NCI-H345 treated with DMSO at 0.1 percent for 48 hours (cell line): ENCODE results near the gene HMCN2.

Experiments used
- DNase-seq: peaks from one replicate; lab custom pipeline; 2025; ENCODE audit not compliant: unreplicated experiment; lab: John Stamatoyannopoulos, UW

The HMCN2 gene

DNA sequence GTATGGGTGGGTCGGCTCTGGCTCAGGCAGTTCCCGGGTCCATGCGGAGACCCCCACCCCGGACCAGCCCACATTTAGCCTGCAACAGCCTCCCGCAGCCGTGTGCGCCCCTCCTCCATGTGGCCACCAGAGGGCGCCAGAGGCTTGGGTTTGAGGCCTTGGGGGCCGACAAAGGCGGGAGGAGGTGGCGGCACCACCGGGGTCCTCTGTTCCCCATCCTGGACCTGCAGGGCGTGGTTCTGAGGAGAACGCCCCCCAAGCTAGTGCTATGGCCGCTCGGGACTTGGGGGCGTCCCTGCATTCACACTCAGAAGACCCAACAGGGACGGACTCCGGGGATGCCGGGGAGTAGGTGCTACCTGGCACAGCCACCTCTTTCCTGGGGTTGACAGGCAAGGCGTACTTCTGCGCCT is 195.7 kb downstream of the HMCN2 start:
- DNase-seq: peak; percentile 28

DNA sequence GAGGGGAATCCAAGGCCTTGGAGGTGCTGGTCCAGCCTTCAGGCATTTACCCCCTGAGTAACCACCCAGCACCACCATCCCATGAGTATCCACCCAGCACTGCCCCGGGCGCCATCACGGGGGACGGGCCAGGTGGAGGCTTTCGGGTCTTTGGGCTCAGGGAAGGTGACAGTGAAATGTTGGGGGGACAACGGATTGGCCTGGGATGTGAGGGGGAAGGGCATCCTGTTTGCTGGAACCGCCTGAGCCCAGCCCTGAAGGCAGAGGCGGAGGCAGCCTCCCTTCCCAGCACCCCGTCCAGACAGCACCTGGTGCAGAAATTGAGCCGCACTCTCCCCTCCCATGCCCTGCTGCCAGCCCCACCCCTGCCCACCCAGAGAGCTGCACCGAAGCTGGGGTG is 196.2 kb downstream of the HMCN2 start:
- no peak for DNase-seq

- DNase-seq: no peak
Measured at GRCh38 chr9:130462685-130463540, 197.4 kb downstream of the HMCN2 start.

DNA sequence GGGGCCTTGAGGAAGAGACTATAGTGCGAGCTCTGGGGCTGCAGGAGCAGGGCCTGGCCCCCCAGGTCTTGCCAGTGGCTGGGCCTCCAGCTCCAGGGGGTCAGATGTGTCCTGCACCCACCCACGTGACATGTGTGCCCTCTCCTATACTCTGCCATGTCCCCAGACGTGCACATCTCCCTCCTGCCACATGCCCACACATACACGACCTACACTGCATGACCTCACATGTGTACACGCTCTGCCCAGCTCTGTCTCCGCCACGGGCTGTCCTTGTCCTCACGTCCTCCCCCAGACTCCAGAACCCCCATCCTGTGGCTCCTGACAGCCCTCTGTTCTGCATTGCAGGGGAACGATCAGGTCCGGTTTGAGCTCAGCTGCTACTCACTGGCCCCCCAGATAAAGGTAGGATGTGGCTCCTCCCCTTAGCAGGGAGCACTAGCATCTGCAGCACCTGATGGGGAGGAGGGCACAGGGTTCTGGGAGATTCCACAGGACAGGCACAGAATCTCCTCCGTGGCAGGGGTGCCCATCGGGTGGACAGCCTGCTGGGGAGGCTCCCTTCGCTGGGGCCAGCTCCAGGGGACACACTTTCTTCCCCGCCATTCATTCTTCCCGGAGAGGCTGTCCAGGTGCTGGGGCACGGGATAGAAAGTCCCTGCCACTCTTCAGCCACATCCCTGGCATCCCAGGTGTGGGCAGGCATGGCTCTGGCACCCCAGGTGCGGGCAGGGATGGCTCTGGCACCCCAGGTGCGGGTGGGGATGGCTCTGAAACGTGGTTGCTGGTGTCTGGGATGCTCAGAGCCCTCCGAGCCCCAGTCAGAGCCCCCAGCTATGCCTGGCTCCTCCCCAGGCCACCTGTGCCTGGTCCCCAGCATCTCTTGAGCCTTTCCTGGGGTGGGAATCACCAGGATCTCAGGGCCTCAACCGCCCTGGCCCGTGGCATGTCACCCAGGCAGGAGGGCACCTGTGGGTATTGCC is 198.5 kb downstream of the HMCN2 start:
- DNase-seq: no peak

DNA sequence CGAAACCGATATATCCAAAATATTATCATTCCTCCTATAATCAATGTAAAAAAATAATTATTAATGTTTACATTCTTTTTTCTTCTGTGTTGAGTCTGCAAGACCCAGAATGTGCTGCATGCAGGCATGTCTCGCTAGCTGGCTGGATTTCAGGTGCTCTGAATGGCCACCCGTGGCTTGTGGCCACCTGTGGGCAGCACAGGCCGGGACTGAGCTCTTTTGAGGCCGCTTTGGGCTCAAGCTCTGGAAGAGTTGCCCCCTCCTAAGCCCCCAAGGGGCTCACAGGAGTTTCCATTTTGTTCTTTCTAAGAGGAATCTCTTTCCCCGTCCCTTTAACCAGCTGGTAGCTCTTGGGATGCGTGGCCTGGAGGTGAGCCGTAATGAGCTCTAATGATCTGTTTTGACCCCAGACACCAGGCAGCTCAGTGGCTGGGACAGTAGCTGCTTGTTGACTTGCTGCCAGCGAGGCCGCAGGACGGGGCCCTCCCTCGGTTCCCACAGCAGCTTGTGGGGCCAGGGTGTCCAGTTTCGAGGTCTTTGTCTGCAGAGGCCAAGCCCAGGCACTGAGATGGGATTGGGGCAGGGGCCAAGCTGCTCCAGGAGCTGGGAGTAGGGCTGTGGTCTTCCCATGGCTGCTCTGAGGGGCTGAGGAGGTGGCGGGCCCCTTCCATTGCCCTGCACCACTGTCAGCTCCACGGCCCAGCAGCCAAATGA is 200.0 kb downstream of the HMCN2 start:
- DNase-seq: no peak

GRCh38 chr9:130466537-130467217 is 201.1 kb downstream of the HMCN2 start:
- no peak for DNase-seq

DNA sequence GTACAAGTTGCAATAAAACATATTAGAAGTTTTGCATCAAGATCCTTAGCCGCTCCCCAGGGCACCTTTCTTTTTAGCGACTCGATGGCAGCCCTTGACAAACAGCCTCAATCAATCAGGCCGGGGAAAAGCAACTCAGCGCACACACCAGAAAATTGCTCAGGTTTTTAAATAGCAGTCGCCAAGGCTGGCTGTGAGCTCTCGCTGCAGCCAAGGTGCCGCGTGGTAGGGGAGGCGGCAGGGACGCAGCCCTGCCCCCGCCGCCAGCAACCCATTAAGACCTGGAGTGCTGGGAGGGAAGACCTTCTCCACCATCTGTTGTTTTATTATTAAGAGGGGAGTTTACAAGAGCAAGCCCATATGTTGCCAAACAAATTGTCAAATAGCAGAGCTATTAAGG is 201.8 kb downstream of the HMCN2 start:
- DNase-seq: no peak

GRCh38 chr9:130468566-130468965 is 203.0 kb downstream of the HMCN2 start:
- DNase-seq: no peak

GRCh38 chr9:130470269-130470668 is 204.7 kb downstream of the HMCN2 start:
- DNase-seq: no peak

DNA sequence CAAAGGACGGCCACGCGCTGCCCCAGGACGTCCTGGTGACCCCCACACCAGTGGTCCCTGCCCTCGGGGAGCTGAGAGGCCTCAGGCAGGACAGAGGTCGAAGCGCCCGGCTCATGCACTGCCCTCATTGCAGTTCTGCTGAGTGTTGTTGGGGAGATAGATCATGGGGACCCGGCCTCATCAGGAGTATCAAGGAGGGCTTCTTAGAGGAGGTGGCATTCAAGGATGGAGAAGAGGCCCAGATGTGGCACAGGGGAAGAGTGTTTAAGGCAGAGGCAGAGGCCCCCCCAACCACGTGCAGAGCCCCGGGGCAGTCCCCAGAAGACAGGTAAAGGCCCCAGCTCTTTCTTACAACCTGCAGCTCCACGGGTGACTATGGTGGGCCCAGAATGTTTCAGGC is 205.4 kb downstream of the HMCN2 start:
- DNase-seq: no peak

GRCh38 chr9:130471411-130472183 is 206.0 kb downstream of the HMCN2 start:
- no peak for DNase-seq

DNA sequence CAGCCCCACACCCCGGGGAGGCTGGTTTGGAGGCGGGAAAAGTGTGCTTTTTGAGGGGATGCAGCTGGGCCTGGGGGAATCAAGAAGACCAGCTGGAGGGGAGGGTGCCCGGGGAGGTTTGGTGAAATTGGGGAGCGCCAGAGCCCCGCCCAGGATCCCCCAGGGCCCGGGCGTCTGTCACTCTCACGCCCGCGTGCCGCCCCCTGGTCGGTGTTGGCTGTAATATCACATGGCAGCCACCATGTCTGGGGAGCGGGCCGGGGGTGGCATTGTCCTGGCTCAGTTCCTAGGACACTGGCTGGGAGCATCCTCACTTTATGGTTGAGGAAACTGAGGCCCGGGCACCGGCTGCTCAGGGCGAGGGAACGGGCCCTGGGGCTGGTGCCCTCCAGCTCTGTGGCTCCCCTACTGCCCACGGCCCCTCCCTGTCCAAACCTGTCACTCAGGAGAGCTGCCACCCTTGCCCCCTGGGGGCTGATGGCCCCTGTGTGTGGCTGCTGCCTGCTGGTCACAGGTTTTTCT is 206.7 kb downstream of the HMCN2 start:
- DNase-seq: no peak

DNA sequence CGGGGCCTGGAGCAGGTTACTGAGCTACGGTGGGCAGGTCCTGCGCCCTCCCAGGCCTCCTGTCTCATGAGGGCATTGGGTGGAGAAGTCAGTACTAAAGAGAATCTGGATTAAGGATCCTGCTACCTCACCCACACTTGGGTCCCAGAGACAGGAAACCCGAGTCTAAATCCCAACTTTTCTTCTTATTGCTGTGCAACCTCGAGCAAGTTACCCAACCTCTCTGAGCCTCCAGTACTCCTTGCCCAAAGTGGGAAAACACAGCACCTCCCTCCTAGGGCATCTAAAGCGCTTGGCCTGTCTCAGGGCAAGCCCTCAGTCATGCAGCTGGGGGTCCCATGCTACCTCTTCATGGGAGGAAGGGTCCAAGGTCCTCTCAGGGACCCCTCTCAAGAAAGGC is 207.4 kb downstream of the HMCN2 start:
- no peak for DNase-seq

DNA sequence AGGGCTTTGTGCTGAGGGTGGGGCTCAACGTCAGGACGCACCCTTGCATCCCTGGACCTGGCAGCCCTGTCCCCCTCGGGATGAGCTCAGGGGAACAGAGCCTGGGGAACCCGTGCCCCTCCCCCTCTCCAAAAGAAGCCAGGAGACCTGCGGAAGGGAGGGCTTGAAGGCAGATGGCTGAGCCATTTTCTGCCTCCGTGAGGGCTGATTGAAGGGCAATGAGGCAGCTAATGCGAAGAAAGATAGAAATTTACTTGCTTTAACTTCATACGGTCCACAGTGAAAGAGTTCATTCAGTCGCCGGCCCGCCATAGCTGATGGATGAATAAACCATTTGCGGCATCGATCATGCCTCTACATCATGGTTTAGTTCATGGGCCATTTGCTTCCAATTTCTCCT is 208.0 kb downstream of the HMCN2 start:
- no peak for DNase-seq

DNA sequence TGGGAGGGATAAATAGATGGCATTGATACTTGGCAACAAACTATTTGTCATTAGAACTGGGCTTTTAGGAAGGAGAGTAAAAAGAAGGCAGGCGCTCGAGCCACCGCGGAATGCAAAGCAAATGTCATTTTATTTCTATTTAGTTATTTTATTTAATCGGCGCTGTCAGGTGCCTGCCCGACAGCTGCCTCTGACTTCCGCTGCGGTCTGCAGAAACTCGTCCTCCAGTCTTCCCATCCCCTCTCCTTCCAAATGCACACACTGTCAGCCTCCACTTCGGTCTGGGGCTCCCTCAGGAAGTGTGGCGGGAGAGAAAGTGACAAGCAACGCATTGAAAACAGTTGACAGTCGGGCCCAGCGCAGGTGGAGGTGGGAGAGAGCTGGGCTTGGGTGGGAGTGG is 208.5 kb downstream of the HMCN2 start:
- no peak for DNase-seq

GRCh38 chr9:130476151-130476730 is 210.7 kb downstream of the HMCN2 start:
- no peak for DNase-seq

- no peak for DNase-seq
Measured at GRCh38 chr9:130477564-130477963, 212.0 kb downstream of the HMCN2 start.

GRCh38 chr9:130478152-130478551 is 212.6 kb downstream of the HMCN2 start:
- no peak for DNase-seq
